Tibial artery (tissue), 4 donors: ENCODE measurements around the gene TIAM2.

ENCODE experiments used
- DNase-seq, 2 donors: peaks; one replicate each; pipeline ENCODE4 v3.0.0-alpha.2; 2019
- H3K27ac ChIP-seq, 2 donors: fragments of 200-600 bp; sonication (generic) in 1 of 2; 1 replicate in 1 of 2; 2 replicates in 1 of 2; pipeline ENCODE4 v1.5.1; 2018 to 2019; ENCODE audit warnings: mild to moderate bottlenecking in 1 of 2
- H3K27me3 ChIP-seq, 2 donors: fragments of 200-600 bp; sonication (generic) in 1 of 2; one replicate each; pipeline versions ENCODE4 v1.5.1 to v1.6.0; 2016 to 2019
- H3K36me3 ChIP-seq, 3 donors: fragments of 200-600 bp; sonication (generic) in 2 of 3; one replicate each; pipeline ENCODE4 v1.5.1; 2016 to 2019; ENCODE audit warnings: mild to moderate bottlenecking in 2 of 3
- H3K4me1 ChIP-seq, 4 donors: fragments of 200-600 bp; sonication (generic) in 2 of 4; 1 replicate in 3 of 4; 2 replicates in 1 of 4; pipeline ENCODE4 v1.5.1; 2016 to 2019
- H3K4me3 ChIP-seq, 2 donors: fragments of 200-600 bp; sonication (generic) in 1 of 2; 1 replicate in 1 of 2; 2 replicates in 1 of 2; pipeline ENCODE4 v1.5.1; 2018 to 2019; ENCODE audit warnings: mild to moderate bottlenecking in 2 of 2
- H3K9me3 ChIP-seq, 3 donors: fragments of 200-600 bp; sonication (generic) in 1 of 3; one replicate each; pipeline ENCODE4 v1.5.1; 2016 to 2019
- intact Hi-C: fragments of 100-400 bp; cut with DNase I; formaldehyde crosslinking; loops from one replicate; pipeline ENCODE4 v1.15.0; 2023; ENCODE audit warnings: low total_unique reads
- TF ChIP-seq, protein P1 (sequence below), 2 experiments: fragments of 200-600 bp in 1 of 2; fragments of 450-650 bp in 1 of 2; IDR thresholded peaks; one replicate each; pipeline ENCODE4 v1.5.1; 2017 to 2019; ENCODE audit warnings: antibody characterized with exemption in 2 of 2, mild to moderate bottlenecking in 1 of 2, moderate library complexity in 1 of 2

Gene TIAM2

DNA sequence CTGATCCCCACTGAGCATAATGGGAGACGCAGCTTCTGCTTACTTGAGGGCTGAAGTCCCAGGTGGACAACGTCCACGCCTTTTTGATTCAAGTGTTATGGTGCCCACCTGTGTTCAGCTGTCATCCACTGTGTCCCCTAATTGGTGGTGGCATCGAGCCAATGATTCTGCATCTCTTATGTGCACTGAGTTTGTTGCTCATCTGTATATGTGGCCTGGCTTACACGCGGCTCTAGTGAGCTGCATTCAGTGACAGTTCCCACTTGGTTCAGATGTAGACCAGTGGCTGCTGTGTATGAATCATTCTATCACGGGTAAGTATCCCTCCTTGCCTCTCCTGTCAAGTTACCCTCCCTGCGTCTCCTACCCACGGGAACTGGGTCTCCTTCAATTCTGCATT, 137.5 kb downstream of the TIAM2 start:
- H3K27ac ChIP-seq, result no peak overlapping the region
- H3K36me3 ChIP-seq, result peaks cover 0 to 20% (median 8%) of the 10 kb centered on the region in 3 donors
- DNase-seq, result no peak
- no peaks in the 10 kb centered on the region for H3K27me3 ChIP-seq
- H3K9me3 ChIP-seq, result no peaks in the 10 kb centered on the region
- TF ChIP-seq, protein P1, sequence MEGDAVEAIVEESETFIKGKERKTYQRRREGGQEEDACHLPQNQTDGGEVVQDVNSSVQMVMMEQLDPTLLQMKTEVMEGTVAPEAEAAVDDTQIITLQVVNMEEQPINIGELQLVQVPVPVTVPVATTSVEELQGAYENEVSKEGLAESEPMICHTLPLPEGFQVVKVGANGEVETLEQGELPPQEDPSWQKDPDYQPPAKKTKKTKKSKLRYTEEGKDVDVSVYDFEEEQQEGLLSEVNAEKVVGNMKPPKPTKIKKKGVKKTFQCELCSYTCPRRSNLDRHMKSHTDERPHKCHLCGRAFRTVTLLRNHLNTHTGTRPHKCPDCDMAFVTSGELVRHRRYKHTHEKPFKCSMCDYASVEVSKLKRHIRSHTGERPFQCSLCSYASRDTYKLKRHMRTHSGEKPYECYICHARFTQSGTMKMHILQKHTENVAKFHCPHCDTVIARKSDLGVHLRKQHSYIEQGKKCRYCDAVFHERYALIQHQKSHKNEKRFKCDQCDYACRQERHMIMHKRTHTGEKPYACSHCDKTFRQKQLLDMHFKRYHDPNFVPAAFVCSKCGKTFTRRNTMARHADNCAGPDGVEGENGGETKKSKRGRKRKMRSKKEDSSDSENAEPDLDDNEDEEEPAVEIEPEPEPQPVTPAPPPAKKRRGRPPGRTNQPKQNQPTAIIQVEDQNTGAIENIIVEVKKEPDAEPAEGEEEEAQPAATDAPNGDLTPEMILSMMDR (IDR thresholded peaks at IDR 0.05), result no peak
- H3K4me1 ChIP-seq, result peaks cover 0 to 6% (median 0%) of the 10 kb centered on the region in 4 donors
- intact Hi-C loops, result no loop called here
- no peak overlapping the region for H3K4me3 ChIP-seq

DNA sequence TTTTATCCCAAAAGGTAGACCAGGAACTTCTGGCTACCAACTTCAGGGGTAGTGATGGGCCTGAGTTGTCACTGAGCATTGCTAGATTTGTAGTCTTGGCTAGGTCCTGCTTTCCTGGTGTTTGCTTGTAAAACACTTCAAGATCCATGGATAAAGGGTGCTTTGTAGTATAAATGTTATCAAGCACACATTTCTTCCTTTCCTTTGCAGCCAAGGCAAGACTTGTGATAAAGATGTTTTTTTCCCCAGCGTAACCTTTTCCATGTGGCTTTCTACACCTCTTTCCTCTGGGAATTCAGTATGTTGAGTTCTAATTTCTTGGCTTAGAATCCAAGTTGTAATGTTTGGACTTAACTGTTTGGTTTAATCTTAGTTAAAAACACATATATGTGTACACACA, 145.9 kb downstream of the TIAM2 start:
- Histone ChIP-seq H3K4me1 (peaks cover 0 to 30% (median 20%) of the 10 kb centered on the region in 4 donors), H3K9me3 (no peaks in the 10 kb centered on the region), H3K27ac (peak overlapping the region in 1 of 2 donors; percentile 14), H3K27me3 (no peaks in the 10 kb centered on the region), H3K36me3 (peaks cover 0 to 12% (median 0%) of the 10 kb centered on the region in 3 donors), H3K4me3 (no peak overlapping the region)
- DNase-seq, result no peak
- TF ChIP-seq, protein P1 (IDR thresholded peaks at IDR 0.05), result no peak
- intact Hi-C loops, result no loop called here

DNA sequence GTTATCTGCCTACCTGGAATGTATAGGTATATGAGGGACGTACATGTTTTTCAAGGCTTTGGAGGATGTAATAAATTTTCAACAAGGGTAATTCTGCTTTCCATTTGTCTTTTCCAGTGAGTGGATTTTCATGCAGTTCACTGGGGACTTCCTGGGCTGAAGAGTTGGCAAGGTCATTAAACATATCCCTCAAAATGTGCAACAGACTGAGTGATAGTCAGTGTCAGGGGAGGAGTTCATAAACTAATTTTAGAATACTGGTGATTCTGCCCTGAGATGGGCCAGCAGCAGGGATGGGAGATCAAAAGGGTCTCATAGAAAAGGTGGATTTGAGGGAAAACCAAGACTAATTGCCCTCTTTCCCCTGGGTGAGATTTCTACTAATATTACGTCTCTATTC, 146.4 kb downstream of the TIAM2 start:
- TF ChIP-seq, protein P1 (IDR thresholded peaks at IDR 0.05), result no peak

DNA sequence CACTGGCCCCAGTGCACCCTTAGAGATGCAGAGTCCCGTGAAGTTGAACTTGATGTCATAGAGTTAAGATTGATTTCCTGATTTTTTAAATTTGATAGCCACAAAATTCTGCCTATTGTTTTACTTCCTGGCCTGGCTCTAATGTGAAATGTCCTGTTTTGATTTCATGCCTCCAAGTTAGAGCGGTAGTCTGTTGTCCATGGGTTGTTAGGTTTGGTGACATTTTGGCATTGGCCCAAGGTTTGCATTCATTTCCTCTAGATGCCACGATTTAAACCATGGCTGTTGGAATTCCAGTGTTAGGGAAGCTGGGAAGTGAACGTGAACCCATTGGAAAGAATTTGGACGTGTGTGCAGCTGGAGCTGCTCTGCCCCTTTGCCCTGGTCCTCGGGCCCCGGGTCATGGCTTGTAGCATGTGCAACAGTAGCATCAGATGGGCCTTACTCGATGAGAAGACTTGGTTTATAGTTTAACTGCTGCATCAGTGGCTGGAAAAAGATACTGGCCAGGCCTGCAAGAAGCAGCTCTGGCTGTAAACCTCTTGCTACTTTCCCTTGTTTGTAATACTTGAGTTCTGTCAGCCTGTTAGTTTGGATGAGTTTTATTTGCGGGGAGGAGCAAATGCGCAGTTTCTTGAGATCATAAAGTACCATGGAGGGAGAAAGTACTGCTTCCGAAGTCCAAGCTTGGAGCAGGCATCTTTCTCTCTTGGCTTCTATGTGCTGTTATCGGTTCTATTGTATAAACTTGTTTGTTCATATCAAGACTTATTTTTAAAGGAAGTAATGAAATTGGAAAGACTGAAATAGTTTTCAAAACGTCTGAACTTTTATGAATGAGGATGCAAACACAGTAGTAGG, 147.3 kb downstream of the TIAM2 start:
- Histone ChIP-seq H3K36me3 (peaks cover 0 to 7% (median 0%) of the 10 kb centered on the region in 3 donors), H3K9me3 (no peaks in the 10 kb centered on the region), H3K4me3 (peak overlapping the region; percentile 35 to 38), H3K4me1 (peaks cover 0 to 30% (median 20%) of the 10 kb centered on the region in 4 donors), H3K27me3 (no peaks in the 10 kb centered on the region), H3K27ac (peak overlapping the region; percentile 62 to 70)
- intact Hi-C loops, result no loop called here
- TF ChIP-seq, protein P1 (IDR thresholded peaks at IDR 0.05), result no peak
- DNase-seq, result no peak

More for the DNA sequence above, 146.4 kb downstream of the TIAM2 start:
- intact Hi-C loops, result no loop called here
- DNase-seq, result no peak
- peak overlapping the region in 1 of 2 donors; percentile 70 for H3K27ac ChIP-seq
- H3K4me3 ChIP-seq, result no peak overlapping the region
- H3K9me3 ChIP-seq, result no peaks in the 10 kb centered on the region
- H3K27me3 ChIP-seq, result no peaks in the 10 kb centered on the region
- H3K4me1 ChIP-seq, result peaks cover 0 to 30% (median 20%) of the 10 kb centered on the region in 4 donors
- H3K36me3 ChIP-seq, result peaks cover 0 to 12% (median 0%) of the 10 kb centered on the region in 3 donors

DNA sequence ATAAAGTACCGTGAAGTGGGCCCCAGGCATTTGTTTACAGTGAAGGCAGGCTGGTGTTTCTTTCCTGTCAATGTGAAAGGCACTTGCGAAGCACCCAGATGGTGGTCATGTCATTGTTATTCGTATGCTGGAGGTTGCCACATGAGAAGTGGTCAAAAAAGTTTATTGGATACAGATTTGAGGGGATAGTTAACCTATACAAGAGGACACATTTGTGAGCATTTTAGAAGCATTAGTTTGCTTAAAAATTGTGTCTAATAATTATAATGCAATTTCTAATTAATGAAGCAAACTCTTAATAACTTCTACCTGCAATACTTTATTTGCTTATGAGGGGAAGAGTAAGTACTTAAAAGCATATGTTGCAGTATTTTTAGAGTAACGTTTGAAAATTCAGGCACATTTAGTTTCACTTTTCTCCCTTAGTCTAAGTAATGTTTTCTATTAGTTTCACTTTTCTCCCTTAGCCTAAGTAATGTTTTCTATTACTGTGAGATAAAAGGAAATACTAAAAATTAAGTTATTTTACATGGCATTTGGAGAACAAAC, 148.0 kb downstream of the TIAM2 start:
- TF ChIP-seq, protein P1 (IDR thresholded peaks at IDR 0.05), result no peak
- Histone ChIP-seq H3K27me3 (no peaks in the 10 kb centered on the region), H3K9me3 (no peaks in the 10 kb centered on the region), H3K4me1 (peaks cover 0 to 30% (median 20%) of the 10 kb centered on the region in 4 donors), H3K36me3 (peaks cover 0 to under 1% (median 0%) of the 10 kb centered on the region in 3 donors), H3K27ac (peak overlapping the region; percentile 62 to 70), H3K4me3 (peak overlapping the region; percentile 35 to 38)
- intact Hi-C loops, result no loop called here
- DNase-seq, result no peak
